Measurements from ENCODE around the gene TDRD1.

GRCh38 chr10:114242235-114242634, 63.1 kb downstream of the TDRD1 start:
- TF ChIP-seq TEAD4 (IDR thresholded peaks at IDR 0.05) (no peak), EP300 (IDR thresholded peaks at IDR 0.05; ENCODE audit: borderline replicate concordance) (no peak), CREB1 (IDR thresholded peaks at IDR 0.05; ENCODE audit: low read depth) (no peak), EGR1 (IDR thresholded peaks at IDR 0.05) (no peak), RAD21 (IDR thresholded peaks at IDR 0.05; ENCODE audit: low read depth) (no peak), NFIC (IDR thresholded peaks at IDR 0.05) (no peak), CEBPB (IDR thresholded peaks at IDR 0.05) (no peak), TAF1 (IDR thresholded peaks at IDR 0.05; ENCODE audit: low read depth) (no peak), TCF12 (IDR thresholded peaks at IDR 0.05; ENCODE audit: low read depth) (no peak), FOXM1 (IDR thresholded peaks at IDR 0.05; ENCODE audit: borderline replicate concordance, low read depth) (no peak), YY1 (IDR thresholded peaks at IDR 0.05; ENCODE audit: low read depth) (no peak), USF1 (IDR thresholded peaks at IDR 0.05) (no peak)
- TF ChIP-seq, protein P1, sequence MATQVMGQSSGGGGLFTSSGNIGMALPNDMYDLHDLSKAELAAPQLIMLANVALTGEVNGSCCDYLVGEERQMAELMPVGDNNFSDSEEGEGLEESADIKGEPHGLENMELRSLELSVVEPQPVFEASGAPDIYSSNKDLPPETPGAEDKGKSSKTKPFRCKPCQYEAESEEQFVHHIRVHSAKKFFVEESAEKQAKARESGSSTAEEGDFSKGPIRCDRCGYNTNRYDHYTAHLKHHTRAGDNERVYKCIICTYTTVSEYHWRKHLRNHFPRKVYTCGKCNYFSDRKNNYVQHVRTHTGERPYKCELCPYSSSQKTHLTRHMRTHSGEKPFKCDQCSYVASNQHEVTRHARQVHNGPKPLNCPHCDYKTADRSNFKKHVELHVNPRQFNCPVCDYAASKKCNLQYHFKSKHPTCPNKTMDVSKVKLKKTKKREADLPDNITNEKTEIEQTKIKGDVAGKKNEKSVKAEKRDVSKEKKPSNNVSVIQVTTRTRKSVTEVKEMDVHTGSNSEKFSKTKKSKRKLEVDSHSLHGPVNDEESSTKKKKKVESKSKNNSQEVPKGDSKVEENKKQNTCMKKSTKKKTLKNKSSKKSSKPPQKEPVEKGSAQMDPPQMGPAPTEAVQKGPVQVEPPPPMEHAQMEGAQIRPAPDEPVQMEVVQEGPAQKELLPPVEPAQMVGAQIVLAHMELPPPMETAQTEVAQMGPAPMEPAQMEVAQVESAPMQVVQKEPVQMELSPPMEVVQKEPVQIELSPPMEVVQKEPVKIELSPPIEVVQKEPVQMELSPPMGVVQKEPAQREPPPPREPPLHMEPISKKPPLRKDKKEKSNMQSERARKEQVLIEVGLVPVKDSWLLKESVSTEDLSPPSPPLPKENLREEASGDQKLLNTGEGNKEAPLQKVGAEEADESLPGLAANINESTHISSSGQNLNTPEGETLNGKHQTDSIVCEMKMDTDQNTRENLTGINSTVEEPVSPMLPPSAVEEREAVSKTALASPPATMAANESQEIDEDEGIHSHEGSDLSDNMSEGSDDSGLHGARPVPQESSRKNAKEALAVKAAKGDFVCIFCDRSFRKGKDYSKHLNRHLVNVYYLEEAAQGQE (IDR thresholded peaks at IDR 0.05; ENCODE audit: low read depth): no peak

All from Ishikawa (cell line).